Epithelial cell of proximal tubule (primary cell): ENCODE measurements around the gene HOTAIR. TPM values are rescaled to one million over a fixed set of nuclear protein-coding genes. Genes with fewer than 3 reads are reported as not detected.

Source experiments
- DNase-seq: peaks from one replicate; pipeline ENCODE4 v3.0.0-alpha.2; 2011; ENCODE audit warnings: low read depth
- H3K4me3 ChIP-seq: 2 replicates; pipeline ENCODE4 v1.5.1; 2011; ENCODE audit warnings: low read depth, mild to moderate bottlenecking, low read length
- total RNA-seq: library from RNA; depleted of rRNA; stranded (reverse); fragments of >200 nt; gene quantifications from 2 replicates; pipeline ENCODE4 v1.2.3, GENCODE V29; 2015
- TF ChIP-seq, protein P1 (sequence below): conservative IDR thresholded peaks from 2 replicates; pipeline ENCODE4 v1.5.1; 2012; ENCODE audit warnings: low read depth, mild to moderate bottlenecking, low read length

Gene HOTAIR
- total RNA-seq, 1 donor from 2014 or later, result not detected

DNA sequence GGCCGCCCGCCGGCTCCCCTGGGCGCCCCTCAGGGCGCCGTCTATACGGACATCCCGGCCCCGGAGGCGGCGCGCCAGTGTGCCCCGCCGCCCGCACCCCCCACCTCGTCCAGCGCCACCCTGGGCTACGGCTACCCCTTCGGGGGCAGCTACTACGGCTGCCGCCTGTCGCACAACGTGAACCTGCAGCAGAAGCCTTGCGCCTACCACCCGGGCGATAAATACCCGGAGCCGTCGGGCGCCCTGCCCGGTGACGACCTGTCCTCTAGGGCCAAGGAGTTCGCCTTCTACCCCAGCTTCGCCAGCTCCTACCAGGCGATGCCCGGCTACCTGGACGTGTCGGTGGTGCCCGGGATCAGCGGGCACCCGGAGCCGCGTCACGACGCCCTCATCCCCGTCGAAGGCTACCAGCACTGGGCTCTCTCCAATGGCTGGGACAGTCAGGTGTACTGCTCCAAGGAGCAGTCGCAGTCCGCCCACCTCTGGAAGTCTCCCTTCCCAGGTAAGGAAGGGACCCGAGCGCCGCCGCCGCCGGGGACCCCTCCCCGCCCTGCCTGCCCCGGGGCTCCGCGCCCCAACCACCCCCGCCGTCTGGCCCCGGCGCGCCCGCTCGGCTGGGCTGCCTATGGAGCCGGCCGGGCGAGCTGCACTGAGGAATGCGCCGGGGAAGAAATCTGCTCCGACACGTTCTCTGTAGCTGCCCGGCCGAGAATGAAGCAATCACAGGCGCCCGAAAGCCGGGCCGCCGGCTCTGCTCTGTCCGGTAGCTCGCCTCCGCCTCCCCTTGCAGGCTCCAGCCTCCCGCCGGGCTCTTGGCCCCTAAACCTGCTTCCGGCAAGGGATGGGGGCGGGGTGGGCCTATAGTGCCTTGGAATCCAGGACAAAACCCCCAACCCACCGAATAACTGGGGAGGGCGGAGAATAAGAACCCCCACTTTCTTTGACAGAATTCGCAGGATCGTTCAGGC is 35.3 kb downstream of the HOTAIR start:
- H3K4me3 ChIP-seq, result no peak overlapping the region
- DNase-seq, result no peak
- TF ChIP-seq, protein P1, sequence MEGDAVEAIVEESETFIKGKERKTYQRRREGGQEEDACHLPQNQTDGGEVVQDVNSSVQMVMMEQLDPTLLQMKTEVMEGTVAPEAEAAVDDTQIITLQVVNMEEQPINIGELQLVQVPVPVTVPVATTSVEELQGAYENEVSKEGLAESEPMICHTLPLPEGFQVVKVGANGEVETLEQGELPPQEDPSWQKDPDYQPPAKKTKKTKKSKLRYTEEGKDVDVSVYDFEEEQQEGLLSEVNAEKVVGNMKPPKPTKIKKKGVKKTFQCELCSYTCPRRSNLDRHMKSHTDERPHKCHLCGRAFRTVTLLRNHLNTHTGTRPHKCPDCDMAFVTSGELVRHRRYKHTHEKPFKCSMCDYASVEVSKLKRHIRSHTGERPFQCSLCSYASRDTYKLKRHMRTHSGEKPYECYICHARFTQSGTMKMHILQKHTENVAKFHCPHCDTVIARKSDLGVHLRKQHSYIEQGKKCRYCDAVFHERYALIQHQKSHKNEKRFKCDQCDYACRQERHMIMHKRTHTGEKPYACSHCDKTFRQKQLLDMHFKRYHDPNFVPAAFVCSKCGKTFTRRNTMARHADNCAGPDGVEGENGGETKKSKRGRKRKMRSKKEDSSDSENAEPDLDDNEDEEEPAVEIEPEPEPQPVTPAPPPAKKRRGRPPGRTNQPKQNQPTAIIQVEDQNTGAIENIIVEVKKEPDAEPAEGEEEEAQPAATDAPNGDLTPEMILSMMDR, result no peak

DNA sequence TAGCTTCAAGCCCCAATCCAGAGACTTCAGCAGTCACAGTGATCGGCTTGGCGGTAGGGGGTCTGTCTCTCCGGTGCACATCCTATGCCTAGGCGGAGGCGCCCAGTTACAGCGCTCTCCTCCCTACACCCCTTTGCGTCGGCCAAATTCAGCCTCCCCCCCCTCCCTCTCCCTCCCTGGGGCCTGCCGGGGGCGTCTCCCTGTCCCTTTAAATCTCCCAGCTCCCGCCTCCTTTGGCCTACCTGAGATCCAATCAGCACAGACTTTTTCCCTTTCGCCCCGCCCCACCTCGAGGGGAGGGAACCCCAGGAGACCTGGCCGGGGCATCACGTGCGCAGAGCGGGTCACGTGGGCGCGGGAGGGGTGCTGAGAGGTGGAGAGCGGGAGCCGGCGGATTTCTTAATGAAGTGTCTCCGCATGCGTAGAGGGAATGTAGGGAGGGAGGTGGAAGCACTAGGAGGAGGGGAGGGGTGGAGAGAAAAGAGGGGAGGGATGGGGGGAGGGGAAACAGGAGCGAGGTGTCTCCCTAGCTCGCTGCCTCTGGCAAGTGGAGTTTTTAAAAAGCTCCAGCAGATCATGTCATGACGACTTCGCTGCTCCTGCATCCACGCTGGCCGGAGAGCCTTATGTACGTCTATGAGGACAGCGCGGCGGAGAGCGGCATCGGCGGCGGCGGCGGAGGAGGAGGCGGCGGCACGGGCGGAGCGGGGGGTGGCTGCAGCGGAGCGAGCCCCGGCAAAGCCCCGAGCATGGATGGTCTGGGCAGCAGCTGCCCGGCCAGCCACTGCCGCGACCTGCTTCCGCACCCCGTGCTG is 36.2 kb downstream of the HOTAIR start, which contains the start of gene HOXC13:
Gene HOXC13, plus strand, starts transcription at position 506 of the 815 bp plus-strand sequence. Its CDS starts 76 bp downstream, at position 582.
- DNase-seq, result peak; percentile 12
- H3K4me3 ChIP-seq, result peak within 1 kb of the TSS; percentile 20
- TF ChIP-seq, protein P1, result no peak

DNA sequence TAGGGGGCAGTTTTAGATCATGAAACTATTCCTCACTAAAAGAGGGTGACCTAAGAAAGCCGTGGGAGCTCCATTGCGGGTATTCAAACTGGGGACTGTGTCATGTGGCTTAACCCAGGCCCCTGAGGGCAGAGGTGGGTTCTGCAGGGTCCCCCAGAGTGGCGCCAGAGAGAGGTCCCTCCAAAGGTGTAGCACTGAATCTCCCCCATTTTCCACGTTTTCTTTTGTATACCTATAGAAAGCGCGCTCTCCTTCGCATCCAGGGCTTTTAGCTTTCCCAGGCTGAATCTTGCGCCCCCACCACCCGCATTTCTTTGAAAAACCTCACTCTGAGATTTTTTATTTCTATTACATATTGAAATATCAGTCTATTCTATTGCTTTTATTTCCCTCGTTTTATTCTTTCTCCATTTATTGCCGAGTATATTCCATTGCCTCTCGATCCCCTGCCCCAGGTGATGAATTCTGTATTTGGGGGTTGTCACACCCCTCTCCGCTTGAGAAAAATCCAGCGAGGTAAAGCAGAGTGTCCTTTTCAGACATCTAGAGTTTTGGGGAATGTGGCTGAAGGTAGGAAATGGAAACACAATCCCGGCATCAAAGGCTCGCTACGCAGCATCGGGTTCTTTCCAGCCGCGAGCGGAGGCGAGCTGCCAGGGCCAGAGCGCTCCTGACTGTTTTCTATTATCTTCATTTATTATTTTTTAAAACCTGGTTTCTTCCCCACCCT is 37.0 kb downstream of the HOTAIR start:
- TF ChIP-seq, protein P1, result no peak
- H3K4me3 ChIP-seq, result peak overlapping the region; percentile 8

DNA sequence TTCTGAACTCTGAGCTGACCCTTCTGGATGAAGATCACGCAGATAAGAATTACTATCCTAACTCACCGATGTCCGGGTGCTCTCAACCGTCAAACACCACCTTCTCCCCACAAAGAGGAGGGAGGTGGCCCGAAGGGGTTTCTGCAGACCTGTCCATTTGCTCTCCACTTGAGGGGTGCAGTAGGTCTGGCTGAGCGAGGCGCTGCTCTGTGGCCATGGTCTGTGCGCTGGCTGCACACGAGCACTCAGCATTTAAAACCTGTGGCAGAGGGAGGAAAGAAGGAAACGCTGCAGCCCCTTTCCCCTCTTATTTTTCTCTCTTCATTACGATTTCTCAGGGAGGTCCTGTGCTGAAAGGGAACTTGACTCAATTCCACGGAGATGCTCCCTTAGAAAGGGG is 37.7 kb downstream of the HOTAIR start:
- TF ChIP-seq, protein P1, result no peak
- no peak overlapping the region for H3K4me3 ChIP-seq
- DNase-seq, result no peak

More for the DNA sequence above, 37.0 kb downstream of the HOTAIR start:
- DNase-seq, result no peak

DNA sequence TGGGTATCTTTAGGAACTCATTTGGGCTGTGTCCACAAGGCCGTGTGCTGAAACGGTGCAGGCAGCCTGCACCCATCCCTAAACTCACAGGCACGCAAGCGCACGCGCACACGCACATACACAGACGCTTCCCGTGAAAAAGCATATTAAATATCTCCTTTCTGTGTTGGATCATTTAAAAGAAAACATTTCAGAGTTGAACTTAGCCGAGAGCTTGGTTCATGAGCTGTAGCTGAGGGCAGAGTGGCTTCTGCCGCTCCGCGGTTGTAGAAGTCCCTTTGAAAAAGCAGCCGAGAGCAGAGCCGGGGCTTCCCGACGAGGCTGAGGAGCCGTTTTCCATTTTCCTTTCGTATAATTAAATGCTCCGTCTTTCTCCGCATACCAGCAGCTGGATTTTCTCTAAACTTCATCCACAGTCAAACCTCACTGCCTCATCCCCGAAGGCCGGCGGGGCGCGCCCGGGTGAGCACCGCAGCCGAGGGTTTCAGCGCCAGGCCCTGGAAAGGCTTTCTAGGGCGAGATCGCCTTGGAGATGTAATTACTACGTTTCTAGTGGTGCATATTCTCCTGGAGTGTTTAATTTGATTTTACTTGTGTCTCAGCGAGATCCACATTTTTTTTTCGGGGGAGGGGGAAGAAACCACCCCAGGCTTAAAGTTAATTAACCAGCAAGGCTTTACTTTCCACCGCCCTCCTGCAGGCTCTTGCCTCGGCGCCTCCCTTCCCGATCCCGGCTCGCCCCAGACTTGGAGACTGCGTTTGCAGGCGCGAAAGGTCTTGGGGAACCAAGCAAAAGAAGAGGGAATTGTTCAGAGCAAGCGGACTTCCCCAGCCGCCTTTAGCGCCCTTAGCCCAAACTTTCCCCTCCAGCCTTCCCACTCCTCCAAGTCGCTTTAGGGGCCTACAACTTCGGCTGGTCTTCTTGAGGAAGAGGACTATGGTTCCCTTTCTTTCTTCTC is 39.1 kb downstream of the HOTAIR start:
- TF ChIP-seq, protein P1, result no peak
- no peak for DNase-seq
- H3K4me3 ChIP-seq, result no peak overlapping the region
